A549 (cell line): Measurements from ENCODE around the gene CRACR2B. TPM values are rescaled to one million over a fixed set of nuclear protein-coding genes. Genes with fewer than 3 reads are reported as not detected.

Experiments used
- ATAC-seq, 2 experiments: fragments of 200-7000 bp in 1 of 2; fragments of >200 bp in 1 of 2; cut with Nextera tagmentation in 1 of 2; cut with Tn5 transposase in 1 of 2; 3 replicates each; pipeline versions ENCODE4 v1.8.0 to v1.9.1; 2018 to 2020; ENCODE audit warnings: mild to moderate bottlenecking in 1 of 2, moderate library complexity in 1 of 2
- CTCF ChIA-PET: fragments of 300-600 bp; sonication (Branson Sonifier 250); formaldehyde crosslinking; extraction: SDS; loops from one replicate; lab custom pipeline; 2021; ENCODE audit warnings: antibody characterized with exemption, inconsistent platforms; lab: Yijun Ruan, JAX
- POLR2A ChIA-PET: fragments of 350-600 bp; formaldehyde crosslinking; extraction: SDS; loops from one replicate; lab custom pipeline; 2021; ENCODE audit warnings: antibody characterized with exemption, inconsistent platforms; lab: Yijun Ruan, JAX
- DNase-seq, 2 experiments: peaks; one replicate each; pipeline versions ENCODE4 v3.0.0 to v3.0.0-alpha.2; 2011 to 2016; ENCODE audit warnings: low read depth in 1 of 2, low spot score in 1 of 2
- FAIRE-seq: peaks from 2 replicates; lab custom pipeline; 2011; peaks lifted over from hg19 to GRCh38; lab: Jason Lieb, UNC
- H3K27ac ChIP-seq, 2 experiments: fragments of >200 bp; sonication (Bioruptor Twin); formaldehyde crosslinking; 3 replicates each; pipeline ENCODE4 v1.5.1; 2016 to 2017
- H3K4me1 ChIP-seq: fragments of >200 bp; sonication (Bioruptor Twin); formaldehyde crosslinking; 3 replicates; pipeline ENCODE4 v1.6.1; 2016
- H3K4me2 ChIP-seq: fragments of >200 bp; sonication (Bioruptor Twin); formaldehyde crosslinking; 3 replicates; pipeline ENCODE4 v1.6.1; 2016
- H3K4me3 ChIP-seq: fragments of >200 bp; sonication (Bioruptor Twin); formaldehyde crosslinking; 3 replicates; pipeline ENCODE4 v1.5.1; 2016
- H3K9me3 ChIP-seq: fragments of >200 bp; sonication (Bioruptor Twin); formaldehyde crosslinking; 3 replicates; pipeline ENCODE4 v1.6.1; 2016
- CBX2 ChIP-seq: fragments of 200-600 bp; sonication (generic); IDR thresholded peaks from 2 replicates; pipeline ENCODE4 v1.6.1; 2016; ENCODE audit warnings: low read depth, mild to moderate bottlenecking, borderline replicate concordance
- CBX8 ChIP-seq: fragments of 200-600 bp; sonication (generic); IDR thresholded peaks from 2 replicates; pipeline ENCODE4 v1.6.1; 2016
- CHD2 ChIP-seq: fragments of 150-350 bp; IDR thresholded peaks from 2 replicates; pipeline ENCODE4 v1.6.1; 2014; ENCODE audit warnings: low read length; ENCODE audit not compliant: partially characterized antibody
- EHF ChIP-seq: fragments of 250-450 bp; sonication (Bioruptor Pico); IDR thresholded peaks from 2 replicates; pipeline ENCODE4 v1.5.0; 2020; ENCODE audit warnings: mild to moderate bottlenecking
- EHMT2 ChIP-seq: fragments of 200-600 bp; sonication (generic); IDR thresholded peaks from 2 replicates; pipeline ENCODE4 v1.6.1; 2016; ENCODE audit warnings: antibody characterized with exemption, low read depth, mild to moderate bottlenecking, moderate library complexity
- ESRRA ChIP-seq: fragments of 150-350 bp; IDR thresholded peaks from 2 replicates; pipeline ENCODE4 v1.6.1; 2014; ENCODE audit warnings: mild to moderate bottlenecking, low read length, borderline replicate concordance
- FOSB ChIP-seq: fragments of 250-450 bp; sonication (Bioruptor Pico); IDR thresholded peaks from 2 replicates; pipeline ENCODE4 v1.5.0; 2020; ENCODE audit warnings: mild to moderate bottlenecking, moderate library complexity
- HDAC2 ChIP-seq: fragments of 200-600 bp; sonication (generic); IDR thresholded peaks from 2 replicates; pipeline ENCODE4 v1.6.1; 2016
- HEYL ChIP-seq: fragments of 250-450 bp; sonication (Bioruptor Pico); IDR thresholded peaks from 2 replicates; pipeline ENCODE4 v1.8.0; 2021; ENCODE audit warnings: mild to moderate bottlenecking, moderate library complexity
- HOXA7 ChIP-seq: fragments of 250-450 bp; sonication (Bioruptor Pico); IDR thresholded peaks from 2 replicates; pipeline ENCODE4 v1.5.0; 2020; ENCODE audit warnings: mild to moderate bottlenecking, moderate library complexity
- HOXB13 ChIP-seq: fragments of 250-450 bp; sonication (Bioruptor Pico); IDR thresholded peaks from 2 replicates; pipeline ENCODE4 v1.5.0; 2020; ENCODE audit warnings: low read depth, mild to moderate bottlenecking, moderate library complexity
- KDM5A ChIP-seq: fragments of 200-600 bp; sonication (generic); IDR thresholded peaks from 2 replicates; pipeline ENCODE4 v1.6.1; 2016; ENCODE audit warnings: antibody characterized with exemption, mild to moderate bottlenecking
- NPAS2 ChIP-seq: fragments of 250-450 bp; sonication (Bioruptor Pico); IDR thresholded peaks from 2 replicates; pipeline ENCODE4 v1.8.0; 2022; ENCODE audit warnings: mild to moderate bottlenecking, moderate library complexity, borderline replicate concordance
- PHF8 ChIP-seq: fragments of 200-600 bp; sonication (generic); IDR thresholded peaks from 2 replicates; pipeline ENCODE4 v1.6.1; 2016; ENCODE audit warnings: low read depth, mild to moderate bottlenecking, antibody characterized with exemption, moderate library complexity, borderline replicate concordance
- POLR2A ChIP-seq: IDR thresholded peaks from 2 replicates; pipeline ENCODE4 v1.6.1; 2012; ENCODE audit warnings: mild to moderate bottlenecking, low read length
- RNF2 ChIP-seq: fragments of 200-600 bp; sonication (generic); IDR thresholded peaks from 2 replicates; pipeline ENCODE4 v1.6.1; 2016; ENCODE audit warnings: low read depth, mild to moderate bottlenecking, antibody characterized with exemption, moderate library complexity, borderline replicate concordance
- SREBF2 ChIP-seq: fragments of 450-650 bp; IDR thresholded peaks from 2 replicates; pipeline ENCODE4 v1.6.1; 2014; ENCODE audit warnings: mild to moderate bottlenecking, moderate library complexity
- TFCP2L1 ChIP-seq: fragments of 250-450 bp; sonication (Bioruptor Pico); IDR thresholded peaks from 2 replicates; pipeline ENCODE4 v1.5.0; 2021; ENCODE audit warnings: mild to moderate bottlenecking
- ZC3H11A ChIP-seq: fragments of 450-650 bp; IDR thresholded peaks from 2 replicates; pipeline ENCODE4 v1.6.1; 2014; ENCODE audit warnings: antibody characterized with exemption, mild to moderate bottlenecking
- ZNF302 ChIP-seq: fragments of 250-450 bp; sonication (Bioruptor Pico); IDR thresholded peaks from 2 replicates; pipeline ENCODE4 v1.9.0; 2021; ENCODE audit warnings: inconsistent platforms, mild to moderate bottlenecking, moderate library complexity
- ZSCAN20 ChIP-seq: fragments of 250-450 bp; sonication (Bioruptor Pico); IDR thresholded peaks from 2 replicates; pipeline ENCODE4 v1.8.0; 2022; ENCODE audit warnings: mild to moderate bottlenecking, moderate library complexity
- WGBS: methylation state at CpG from one replicate; pipeline ENCODE4 v1.1.6; 2017; ENCODE audit errors: missing lambda C conversion rate; 5-methylcytosine and 5-hydroxymethylcytosine counted together
- polyA plus RNA-seq, 4 experiments: library from polyadenylated mRNA; depleted of rRNA in 3 of 4; stranded (reverse); fragments of >200 nt; fragmentation: RNase III in 1 of 4; extraction: RNeasy Plus Mini Kit Qiagen cat#74134 plus additional on column Dnase treatment in 1 of 4; gene quantifications; 2 replicates in 3 of 4; 3 replicates in 1 of 4; pipeline ENCODE4 v1.2.3, GENCODE V29; 2011 to 2017
- TF ChIP-seq, protein P1 (sequence below): fragments of 200-600 bp; sonication (generic); IDR thresholded peaks from 2 replicates; pipeline ENCODE4 v1.6.1; 2016; ENCODE audit warnings: antibody characterized with exemption, mild to moderate bottlenecking, moderate library complexity
- TF ChIP-seq, protein P2 (sequence below): fragments of 450-650 bp; IDR thresholded peaks from 2 replicates; pipeline ENCODE4 v1.6.1; 2014; ENCODE audit warnings: antibody characterized with exemption
- TF ChIP-seq, protein P3 (sequence below): fragments of 150-350 bp; IDR thresholded peaks from 2 replicates; pipeline ENCODE4 v1.6.1; 2014; ENCODE audit warnings: low read depth, mild to moderate bottlenecking, low read length
- TF ChIP-seq, protein P4 (sequence below): fragments of >200 bp; sonication (Bioruptor Twin); formaldehyde crosslinking; IDR thresholded peaks from 3 replicates; pipeline ENCODE4 v1.5.1; 2016
- TF ChIP-seq, protein P5 (sequence below): fragments of >200 bp; sonication (Bioruptor Twin); formaldehyde crosslinking; IDR thresholded peaks from 2 replicates; pipeline ENCODE4 v1.6.1; 2016

CRACR2B gene
- polyA plus RNA-seq, 2 of the 4 experiments (the other 2 are of a cell fraction), result 1.2 to 3.0 TPM

DNA sequence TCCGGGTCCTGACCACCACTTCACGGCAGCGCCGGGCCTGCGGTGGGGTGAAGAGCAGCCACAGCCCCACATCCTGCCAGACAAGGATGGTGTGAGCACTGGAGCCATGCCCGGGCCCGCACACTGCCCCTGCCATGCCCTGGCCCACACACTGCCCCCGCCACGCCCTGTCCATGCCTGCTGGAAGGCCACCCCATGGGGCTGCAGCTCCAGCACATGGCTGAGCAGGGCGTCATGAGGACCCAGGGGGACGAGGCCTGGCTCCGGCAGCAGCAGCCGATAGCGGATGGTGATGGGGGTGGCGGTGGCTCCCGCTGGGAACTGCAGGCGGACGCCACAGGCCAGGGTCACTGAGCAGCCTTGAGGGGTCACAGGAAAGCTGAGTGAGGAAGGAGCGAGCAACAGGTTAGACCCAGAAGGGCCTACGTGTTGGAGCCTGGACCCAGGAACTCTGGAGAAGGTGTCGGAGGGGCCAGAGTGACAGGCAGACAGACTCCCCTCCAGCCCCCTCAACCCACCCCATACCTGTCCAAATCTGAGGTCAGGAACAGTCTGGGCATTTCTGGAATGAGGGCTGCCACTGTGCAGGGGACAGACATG, 25.6 kb upstream of the CRACR2B start:
- FAIRE-seq (no peak), DNase-seq (no peak), ATAC-seq (no peak)
- POLR2A ChIA-PET, result no interaction called here
- Histone ChIP-seq H3K27ac (no peak overlapping the region), H3K4me2 (no peak overlapping the region), H3K9me3 (no peaks in the 10 kb centered on the region), H3K4me1 (peaks cover 14% of the 10 kb centered on the region), H3K4me3 (no peak overlapping the region)
- no peak for TF ChIP-seq ZNF302 (CRISPR knock-in tag)
- TF ChIP-seq, protein P1, sequence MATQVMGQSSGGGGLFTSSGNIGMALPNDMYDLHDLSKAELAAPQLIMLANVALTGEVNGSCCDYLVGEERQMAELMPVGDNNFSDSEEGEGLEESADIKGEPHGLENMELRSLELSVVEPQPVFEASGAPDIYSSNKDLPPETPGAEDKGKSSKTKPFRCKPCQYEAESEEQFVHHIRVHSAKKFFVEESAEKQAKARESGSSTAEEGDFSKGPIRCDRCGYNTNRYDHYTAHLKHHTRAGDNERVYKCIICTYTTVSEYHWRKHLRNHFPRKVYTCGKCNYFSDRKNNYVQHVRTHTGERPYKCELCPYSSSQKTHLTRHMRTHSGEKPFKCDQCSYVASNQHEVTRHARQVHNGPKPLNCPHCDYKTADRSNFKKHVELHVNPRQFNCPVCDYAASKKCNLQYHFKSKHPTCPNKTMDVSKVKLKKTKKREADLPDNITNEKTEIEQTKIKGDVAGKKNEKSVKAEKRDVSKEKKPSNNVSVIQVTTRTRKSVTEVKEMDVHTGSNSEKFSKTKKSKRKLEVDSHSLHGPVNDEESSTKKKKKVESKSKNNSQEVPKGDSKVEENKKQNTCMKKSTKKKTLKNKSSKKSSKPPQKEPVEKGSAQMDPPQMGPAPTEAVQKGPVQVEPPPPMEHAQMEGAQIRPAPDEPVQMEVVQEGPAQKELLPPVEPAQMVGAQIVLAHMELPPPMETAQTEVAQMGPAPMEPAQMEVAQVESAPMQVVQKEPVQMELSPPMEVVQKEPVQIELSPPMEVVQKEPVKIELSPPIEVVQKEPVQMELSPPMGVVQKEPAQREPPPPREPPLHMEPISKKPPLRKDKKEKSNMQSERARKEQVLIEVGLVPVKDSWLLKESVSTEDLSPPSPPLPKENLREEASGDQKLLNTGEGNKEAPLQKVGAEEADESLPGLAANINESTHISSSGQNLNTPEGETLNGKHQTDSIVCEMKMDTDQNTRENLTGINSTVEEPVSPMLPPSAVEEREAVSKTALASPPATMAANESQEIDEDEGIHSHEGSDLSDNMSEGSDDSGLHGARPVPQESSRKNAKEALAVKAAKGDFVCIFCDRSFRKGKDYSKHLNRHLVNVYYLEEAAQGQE, result no peak
- TF ChIP-seq PHF8, result no peak
- no peak for TF ChIP-seq CHD2
- TF ChIP-seq CBX2, result no peak
- no peak for TF ChIP-seq EHF
- TF ChIP-seq ESRRA, result no peak
- TF ChIP-seq, protein P2, sequence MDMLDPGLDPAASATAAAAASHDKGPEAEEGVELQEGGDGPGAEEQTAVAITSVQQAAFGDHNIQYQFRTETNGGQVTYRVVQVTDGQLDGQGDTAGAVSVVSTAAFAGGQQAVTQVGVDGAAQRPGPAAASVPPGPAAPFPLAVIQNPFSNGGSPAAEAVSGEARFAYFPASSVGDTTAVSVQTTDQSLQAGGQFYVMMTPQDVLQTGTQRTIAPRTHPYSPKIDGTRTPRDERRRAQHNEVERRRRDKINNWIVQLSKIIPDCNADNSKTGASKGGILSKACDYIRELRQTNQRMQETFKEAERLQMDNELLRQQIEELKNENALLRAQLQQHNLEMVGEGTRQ, result no peak
- TF ChIP-seq TFCP2L1, result no peak
- TF ChIP-seq, protein P3, sequence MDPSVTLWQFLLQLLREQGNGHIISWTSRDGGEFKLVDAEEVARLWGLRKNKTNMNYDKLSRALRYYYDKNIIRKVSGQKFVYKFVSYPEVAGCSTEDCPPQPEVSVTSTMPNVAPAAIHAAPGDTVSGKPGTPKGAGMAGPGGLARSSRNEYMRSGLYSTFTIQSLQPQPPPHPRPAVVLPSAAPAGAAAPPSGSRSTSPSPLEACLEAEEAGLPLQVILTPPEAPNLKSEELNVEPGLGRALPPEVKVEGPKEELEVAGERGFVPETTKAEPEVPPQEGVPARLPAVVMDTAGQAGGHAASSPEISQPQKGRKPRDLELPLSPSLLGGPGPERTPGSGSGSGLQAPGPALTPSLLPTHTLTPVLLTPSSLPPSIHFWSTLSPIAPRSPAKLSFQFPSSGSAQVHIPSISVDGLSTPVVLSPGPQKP, result no peak
- TF ChIP-seq ZSCAN20 (CRISPR knock-in tag), result no peak
- TF ChIP-seq HEYL (CRISPR knock-in tag), result no peak
- TF ChIP-seq RNF2, result no peak
- TF ChIP-seq, protein P4, sequence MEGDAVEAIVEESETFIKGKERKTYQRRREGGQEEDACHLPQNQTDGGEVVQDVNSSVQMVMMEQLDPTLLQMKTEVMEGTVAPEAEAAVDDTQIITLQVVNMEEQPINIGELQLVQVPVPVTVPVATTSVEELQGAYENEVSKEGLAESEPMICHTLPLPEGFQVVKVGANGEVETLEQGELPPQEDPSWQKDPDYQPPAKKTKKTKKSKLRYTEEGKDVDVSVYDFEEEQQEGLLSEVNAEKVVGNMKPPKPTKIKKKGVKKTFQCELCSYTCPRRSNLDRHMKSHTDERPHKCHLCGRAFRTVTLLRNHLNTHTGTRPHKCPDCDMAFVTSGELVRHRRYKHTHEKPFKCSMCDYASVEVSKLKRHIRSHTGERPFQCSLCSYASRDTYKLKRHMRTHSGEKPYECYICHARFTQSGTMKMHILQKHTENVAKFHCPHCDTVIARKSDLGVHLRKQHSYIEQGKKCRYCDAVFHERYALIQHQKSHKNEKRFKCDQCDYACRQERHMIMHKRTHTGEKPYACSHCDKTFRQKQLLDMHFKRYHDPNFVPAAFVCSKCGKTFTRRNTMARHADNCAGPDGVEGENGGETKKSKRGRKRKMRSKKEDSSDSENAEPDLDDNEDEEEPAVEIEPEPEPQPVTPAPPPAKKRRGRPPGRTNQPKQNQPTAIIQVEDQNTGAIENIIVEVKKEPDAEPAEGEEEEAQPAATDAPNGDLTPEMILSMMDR, result no peak
- TF ChIP-seq POLR2A, result no peak
- no peak for TF ChIP-seq EHMT2
- no peak for TF ChIP-seq CBX8
- 97% methylated on average over 19 of the region's 21 CpGs for WGBS
- CTCF ChIA-PET, result interaction anchor here (0.6 to 1.1 kb wide), 4 partner anchors 9 to 248 kb away, joined by 3 to 4 read pairs (median 3); no protein-coding TSS in a partner anchor

DNA sequence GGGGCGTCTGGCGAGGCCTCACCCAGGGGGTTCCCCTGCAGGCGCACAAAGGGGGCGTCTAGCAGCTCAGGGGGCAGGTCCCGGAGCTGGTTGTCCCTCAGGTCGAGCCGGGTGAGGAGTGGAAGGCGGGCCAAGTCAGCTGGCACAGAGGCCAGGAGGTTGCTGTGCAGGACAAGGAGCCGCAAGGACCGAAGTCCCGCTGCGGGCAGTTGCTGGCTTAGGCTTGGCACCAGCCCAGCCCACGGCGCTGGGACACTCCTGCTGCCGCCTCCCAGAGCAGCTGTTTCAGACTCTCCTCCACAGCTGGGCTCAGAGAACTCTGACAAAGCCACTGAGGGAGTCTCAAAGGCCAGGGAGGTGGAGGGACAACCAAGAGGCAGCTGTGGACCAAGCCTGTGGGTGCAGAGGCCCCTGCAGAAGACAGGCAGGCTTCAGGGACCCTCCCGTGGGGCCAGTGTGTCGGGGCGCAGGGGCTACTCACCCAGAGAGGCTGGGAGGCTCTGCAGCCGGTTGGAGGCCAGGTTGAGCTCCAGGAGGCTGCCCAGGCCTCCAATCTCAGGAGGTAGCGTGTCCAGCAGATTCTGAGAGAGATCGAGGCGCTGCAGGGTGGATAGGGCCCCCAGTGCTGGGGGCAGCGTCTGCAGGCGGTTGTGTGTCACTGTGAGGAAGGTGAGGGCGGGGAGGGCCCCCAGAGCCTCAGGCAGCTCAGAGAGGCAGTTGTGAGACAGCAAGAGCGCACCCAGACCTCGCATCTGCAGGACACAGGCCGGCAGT, 24.8 kb upstream of the CRACR2B start:
- no peaks in the 10 kb centered on the region for H3K9me3 ChIP-seq
- no peak overlapping the region for H3K4me2 ChIP-seq
- no peak for FAIRE-seq
- no peak overlapping the region for H3K4me3 ChIP-seq
- no peak for DNase-seq
- H3K4me1 ChIP-seq, result peaks cover 15% of the 10 kb centered on the region; the same call in 2 of the 3 replicates
- POLR2A ChIA-PET, result interaction anchor here (2.0 kb wide), 1 partner anchor 17 kb away, joined by 9 read pairs; no protein-coding TSS in a partner anchor
- H3K27ac ChIP-seq, result no peak overlapping the region
- TF ChIP-seq CBX2, result no peak
- no peak for TF ChIP-seq FOSB (CRISPR knock-in tag)
- TF ChIP-seq HOXA7 (CRISPR knock-in tag), result no peak
- no peak for TF ChIP-seq HDAC2
- TF ChIP-seq, protein P5, sequence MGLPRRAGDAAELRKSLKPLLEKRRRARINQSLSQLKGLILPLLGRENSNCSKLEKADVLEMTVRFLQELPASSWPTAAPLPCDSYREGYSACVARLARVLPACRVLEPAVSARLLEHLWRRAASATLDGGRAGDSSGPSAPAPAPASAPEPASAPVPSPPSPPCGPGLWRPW, result no peak
- TF ChIP-seq HOXB13 (CRISPR knock-in tag), result no peak
- TF ChIP-seq, protein P4, result no peak
- TF ChIP-seq NPAS2 (CRISPR knock-in tag), result no peak
- no peak for TF ChIP-seq TFCP2L1
- no peak for TF ChIP-seq KDM5A
- no peak for TF ChIP-seq SREBF2
- TF ChIP-seq ZC3H11A, result no peak
- CTCF ChIA-PET, result interaction anchor here (0.6 to 1.4 kb wide), 5 partner anchors 10 to 248 kb away, joined by 3 to 4 read pairs (median 3); no protein-coding TSS in a partner anchor
- ATAC-seq, result no peak
- WGBS, result 82% methylated on average over 23 of the region's 28 CpGs
